Lung (tissue), 16 donors: Measurements from ENCODE around the gene SOX30. TPM values are rescaled to one million over a fixed set of nuclear protein-coding genes. Genes with fewer than 3 reads are reported as not detected.
"Not testable (repeated sequence)": the region's sequence is repeated elsewhere in the genome, so short reads cannot be mapped to it uniquely, and the experiment has no call there.

Source experiments
- ATAC-seq: fragments of 200-7000 bp; cut with Tn5 transposase; one replicate; pipeline ENCODE4 v1.9.1; 2020; ENCODE audit warnings: moderate number of reproducible peaks; ENCODE audit not compliant: insufficient read depth, low FRiP score
- DNase-seq, 3 donors: peaks; one replicate each; pipeline ENCODE4 v3.0.0-alpha.2; 2013 to 2017
- H3K27ac ChIP-seq, 2 donors: one replicate each; pipeline ENCODE4 v1.5.1; 2013; ENCODE audit warnings: mild to moderate bottlenecking in 2 of 2, moderate library complexity in 2 of 2, control low read depth in 1 of 2, inconsistent platforms in 1 of 2, low read depth in 1 of 2, low read length in 1 of 2
- H3K27me3 ChIP-seq, 3 donors: one replicate each; pipeline ENCODE4 v1.5.1; 2013; ENCODE audit warnings: low read length in 2 of 3; ENCODE audit not compliant: control insufficient read depth in 3 of 3, insufficient read depth in 3 of 3
- H3K36me3 ChIP-seq, 4 donors: one replicate each; pipeline ENCODE4 v1.5.1; 2013; ENCODE audit warnings: low read length in 4 of 4, mild to moderate bottlenecking in 1 of 4, moderate library complexity in 1 of 4; ENCODE audit not compliant: control insufficient read depth in 4 of 4, insufficient read depth in 4 of 4
- H3K4me1 ChIP-seq, 5 donors: one replicate each; pipeline ENCODE4 v1.5.1; 2013; ENCODE audit warnings: low read length in 5 of 5, mild to moderate bottlenecking in 2 of 5, moderate library complexity in 1 of 5; ENCODE audit not compliant: control insufficient read depth in 5 of 5, insufficient read depth in 5 of 5
- H3K4me3 ChIP-seq: one replicate; pipeline ENCODE4 v1.5.1; 2013; ENCODE audit warnings: mild to moderate bottlenecking, control low read depth, moderate library complexity
- H3K9ac ChIP-seq, 2 donors: one replicate each; pipeline ENCODE4 v1.5.1; 2013; ENCODE audit warnings: low read length in 2 of 2, control low read depth in 1 of 2; ENCODE audit not compliant: insufficient read depth in 1 of 2
- H3K9me3 ChIP-seq, 4 donors: one replicate each; pipeline ENCODE4 v1.5.1; 2013; ENCODE audit warnings: low read length in 3 of 4, mild to moderate bottlenecking in 1 of 4, moderate library complexity in 1 of 4; ENCODE audit not compliant: control insufficient read depth in 4 of 4, insufficient read depth in 3 of 4
- CTCF ChIP-seq: IDR thresholded peaks from 2 replicates; pipeline ENCODE4 v1.5.1; 2012; ENCODE audit warnings: mild to moderate bottlenecking; ENCODE audit errors: control extremely low read depth, extremely low read depth
- WGBS, 2 donors: extraction: QIAGEN DNeasy Blood & Tissue Kit; methylation state at CpG; one replicate each; pipeline ENCODE4 v1.1.7; 2013; 5-methylcytosine and 5-hydroxymethylcytosine counted together
- long read RNA-seq, 5 donors: transcript quantifications; one replicate each; lab custom pipeline, GENCODE V29; 2026
- polyA plus RNA-seq, 2 donors: library from polyadenylated mRNA; stranded (reverse); fragments of 200-250 nt; gene quantifications; one replicate each; pipeline ENCODE4 v1.2.1, GENCODE V29; 2013
- total RNA-seq, 2 donors: library from RNA; depleted of rRNA in 1 of 2; stranded (reverse); fragments of >200 nt in 1 of 2; gene quantifications; one replicate each; pipeline ENCODE4 v1.2.1, GENCODE V29; 2014 to 2021
- donor health status: control.
- donor health status: control.
- donor health status: Bipolar disorder and iron deficiency.
- donor health status: healthy.
- donor health status: DM: yes; HTN: yes; CAD: no.

Gene SOX30
- total RNA-seq (under 1 TPM in 1 of 2 donors, not detected in 1; 0.43 TPM), polyA plus RNA-seq (under 1 TPM; 0.06 to 0.07 TPM)
- long read RNA-seq, donor 1 = 0 reads
- long read RNA-seq, donor 2 = 0 reads
- long read RNA-seq, donor 3 = 0 reads
- long read RNA-seq, donor 4 = 0 reads
- long read RNA-seq, donor 5 = 0 reads

GRCh38 chr5:157652377-157652692 lies at the start of gene SOX30:
Gene SOX30 (minus strand): TSS chr5:157652438. CDS start chr5:157652078, 360 bp downstream.
- H3K27ac ChIP-seq = peak within 1 kb of the TSS in 1 of 2 donors; percentile 17
- TF ChIP-seq CTCF = no peak
- ATAC-seq (no peak), DNase-seq (no peak)
- WGBS, 2 donors = 90% methylated on average over 15 of the region's 15 CpGs
- H3K4me1 ChIP-seq = peaks cover 0 to 6% (median 0%) of the 10 kb centered on the region in 5 donors
- peaks cover 0 to 2% (median under 1%) of the 10 kb centered on the region in 4 donors for H3K9me3 ChIP-seq
- H3K36me3 ChIP-seq = no peaks in the 10 kb centered on the region
- H3K27me3 ChIP-seq = no peaks in the 10 kb centered on the region
- H3K9ac ChIP-seq = peak within 1 kb of the TSS in 1 of 2 donors; percentile 2
- H3K4me3 ChIP-seq = peak within 1 kb of the TSS; percentile 24

- not testable (repeated sequence) for H3K36me3 ChIP-seq, H3K27me3 ChIP-seq, H3K4me3 ChIP-seq, H3K4me1 ChIP-seq, H3K27ac ChIP-seq, DNase-seq, ATAC-seq, H3K9me3 ChIP-seq, H3K9ac ChIP-seq
- WGBS, 2 donors = 79 to 91% methylated on average over 4 of the region's 4 CpGs
Observed at GRCh38 chr5:157698674-157699073, 46.4 kb upstream of the SOX30 start.

- H3K4me3 ChIP-seq, H3K27ac ChIP-seq, H3K36me3 ChIP-seq, H3K9me3 ChIP-seq, H3K4me1 ChIP-seq, DNase-seq, H3K27me3 ChIP-seq, ATAC-seq, H3K9ac ChIP-seq: not testable (repeated sequence)
- WGBS, 2 donors = 89 to 100% methylated on average over 3 of the region's 3 CpGs
Observed at GRCh38 chr5:157696154-157696553, 43.9 kb upstream of the SOX30 start.

GRCh38 chr5:157693816-157694215 lies 41.6 kb upstream of the SOX30 start:
- not testable (repeated sequence) for H3K27ac ChIP-seq, H3K27me3 ChIP-seq, H3K9me3 ChIP-seq, H3K4me3 ChIP-seq, ATAC-seq, DNase-seq, H3K4me1 ChIP-seq, H3K36me3 ChIP-seq, H3K9ac ChIP-seq
- 93 to 95% methylated on average over 20 to 25 of the region's 25 CpGs for WGBS, 2 donors

- no peak for ATAC-seq
- DNase-seq = no peak
- H3K27me3 ChIP-seq = no peaks in the 10 kb centered on the region
- no peak for TF ChIP-seq CTCF
- no peak overlapping the region for H3K9ac ChIP-seq
- no peaks in the 10 kb centered on the region for H3K36me3 ChIP-seq
- H3K4me3 ChIP-seq = no peak overlapping the region
- no peaks in the 10 kb centered on the region for H3K4me1 ChIP-seq
- WGBS, 2 donors = 75 to 79% methylated on average over 53 of the region's 53 CpGs
- H3K27ac ChIP-seq = no peak overlapping the region
- H3K9me3 ChIP-seq = peaks cover 0 to 5% (median 0%) of the 10 kb centered on the region in 4 donors
Observed at GRCh38 chr5:157690690-157691433, 38.6 kb upstream of the SOX30 start.
